ENCODE measurements around the gene ATF7IP.
A peak's percentile ranks its signal among the peaks of the same experiment; 100 is the strongest.
"Not testable (repeated sequence)": the region's sequence is repeated elsewhere in the genome, so short reads cannot be mapped to it uniquely, and the experiment has no call there.

The ATF7IP gene, protein sequence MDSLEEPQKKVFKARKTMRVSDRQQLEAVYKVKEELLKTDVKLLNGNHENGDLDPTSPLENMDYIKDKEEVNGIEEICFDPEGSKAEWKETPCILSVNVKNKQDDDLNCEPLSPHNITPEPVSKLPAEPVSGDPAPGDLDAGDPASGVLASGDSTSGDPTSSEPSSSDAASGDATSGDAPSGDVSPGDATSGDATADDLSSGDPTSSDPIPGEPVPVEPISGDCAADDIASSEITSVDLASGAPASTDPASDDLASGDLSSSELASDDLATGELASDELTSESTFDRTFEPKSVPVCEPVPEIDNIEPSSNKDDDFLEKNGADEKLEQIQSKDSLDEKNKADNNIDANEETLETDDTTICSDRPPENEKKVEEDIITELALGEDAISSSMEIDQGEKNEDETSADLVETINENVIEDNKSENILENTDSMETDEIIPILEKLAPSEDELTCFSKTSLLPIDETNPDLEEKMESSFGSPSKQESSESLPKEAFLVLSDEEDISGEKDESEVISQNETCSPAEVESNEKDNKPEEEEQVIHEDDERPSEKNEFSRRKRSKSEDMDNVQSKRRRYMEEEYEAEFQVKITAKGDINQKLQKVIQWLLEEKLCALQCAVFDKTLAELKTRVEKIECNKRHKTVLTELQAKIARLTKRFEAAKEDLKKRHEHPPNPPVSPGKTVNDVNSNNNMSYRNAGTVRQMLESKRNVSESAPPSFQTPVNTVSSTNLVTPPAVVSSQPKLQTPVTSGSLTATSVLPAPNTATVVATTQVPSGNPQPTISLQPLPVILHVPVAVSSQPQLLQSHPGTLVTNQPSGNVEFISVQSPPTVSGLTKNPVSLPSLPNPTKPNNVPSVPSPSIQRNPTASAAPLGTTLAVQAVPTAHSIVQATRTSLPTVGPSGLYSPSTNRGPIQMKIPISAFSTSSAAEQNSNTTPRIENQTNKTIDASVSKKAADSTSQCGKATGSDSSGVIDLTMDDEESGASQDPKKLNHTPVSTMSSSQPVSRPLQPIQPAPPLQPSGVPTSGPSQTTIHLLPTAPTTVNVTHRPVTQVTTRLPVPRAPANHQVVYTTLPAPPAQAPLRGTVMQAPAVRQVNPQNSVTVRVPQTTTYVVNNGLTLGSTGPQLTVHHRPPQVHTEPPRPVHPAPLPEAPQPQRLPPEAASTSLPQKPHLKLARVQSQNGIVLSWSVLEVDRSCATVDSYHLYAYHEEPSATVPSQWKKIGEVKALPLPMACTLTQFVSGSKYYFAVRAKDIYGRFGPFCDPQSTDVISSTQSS

DNA sequence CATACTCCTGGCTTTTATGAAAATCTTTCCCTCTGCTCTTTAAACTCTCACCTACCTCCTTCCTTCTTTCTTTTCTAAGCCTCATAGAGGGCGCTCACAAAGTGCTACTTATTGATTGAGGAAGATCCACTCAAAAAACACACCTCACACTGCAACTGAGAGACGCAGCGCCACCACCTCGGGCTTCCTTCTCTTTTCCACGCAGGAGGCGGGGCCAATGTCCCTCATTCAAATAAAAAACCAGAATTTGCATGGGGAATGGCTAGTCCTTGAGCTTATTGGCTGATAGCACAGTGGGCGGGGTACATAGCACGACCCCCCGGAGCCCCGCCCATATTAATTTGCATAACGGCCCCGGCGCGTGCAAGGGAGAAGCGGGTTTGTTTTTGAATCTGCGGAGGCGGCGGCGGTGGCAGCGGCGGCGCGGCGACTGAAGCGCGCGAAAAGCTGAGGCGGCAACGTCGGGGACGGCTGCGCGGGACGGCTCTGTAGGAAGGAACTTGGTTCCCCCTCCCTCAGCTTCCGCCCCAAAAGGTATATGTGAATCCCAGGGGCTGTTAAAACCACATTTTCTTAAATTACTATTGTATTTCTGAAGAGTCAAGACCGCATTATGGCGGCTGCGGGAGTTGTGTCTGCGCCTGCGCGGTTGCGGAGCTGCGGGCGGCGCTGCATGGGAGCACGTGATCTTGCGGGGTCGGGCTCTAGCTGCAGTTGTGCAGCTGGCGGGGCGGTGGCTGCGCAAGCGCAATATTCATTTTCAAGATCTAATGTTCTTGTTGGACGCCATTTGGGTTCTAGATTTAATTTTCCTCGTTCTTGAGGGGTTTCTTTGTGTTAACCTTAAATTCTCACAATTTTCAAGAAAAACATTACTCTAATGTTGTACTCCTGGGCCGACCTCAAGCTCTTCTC is at the start of gene ATF7IP:
Gene ATF7IP (plus strand): TSS at position 389 of the 915 bp plus-strand sequence. CDS start 58,234 bp downstream, outside the sequence.
- DNase-seq (ENCODE audit: insufficient read length, low spot score), result no peak
- TF ChIP-seq, protein P1, sequence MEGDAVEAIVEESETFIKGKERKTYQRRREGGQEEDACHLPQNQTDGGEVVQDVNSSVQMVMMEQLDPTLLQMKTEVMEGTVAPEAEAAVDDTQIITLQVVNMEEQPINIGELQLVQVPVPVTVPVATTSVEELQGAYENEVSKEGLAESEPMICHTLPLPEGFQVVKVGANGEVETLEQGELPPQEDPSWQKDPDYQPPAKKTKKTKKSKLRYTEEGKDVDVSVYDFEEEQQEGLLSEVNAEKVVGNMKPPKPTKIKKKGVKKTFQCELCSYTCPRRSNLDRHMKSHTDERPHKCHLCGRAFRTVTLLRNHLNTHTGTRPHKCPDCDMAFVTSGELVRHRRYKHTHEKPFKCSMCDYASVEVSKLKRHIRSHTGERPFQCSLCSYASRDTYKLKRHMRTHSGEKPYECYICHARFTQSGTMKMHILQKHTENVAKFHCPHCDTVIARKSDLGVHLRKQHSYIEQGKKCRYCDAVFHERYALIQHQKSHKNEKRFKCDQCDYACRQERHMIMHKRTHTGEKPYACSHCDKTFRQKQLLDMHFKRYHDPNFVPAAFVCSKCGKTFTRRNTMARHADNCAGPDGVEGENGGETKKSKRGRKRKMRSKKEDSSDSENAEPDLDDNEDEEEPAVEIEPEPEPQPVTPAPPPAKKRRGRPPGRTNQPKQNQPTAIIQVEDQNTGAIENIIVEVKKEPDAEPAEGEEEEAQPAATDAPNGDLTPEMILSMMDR (IDR thresholded peaks at IDR 0.05; ENCODE audit: insufficient read depth, missing control alignments), result peak; percentile 28
- no peak for FAIRE-seq

DNA sequence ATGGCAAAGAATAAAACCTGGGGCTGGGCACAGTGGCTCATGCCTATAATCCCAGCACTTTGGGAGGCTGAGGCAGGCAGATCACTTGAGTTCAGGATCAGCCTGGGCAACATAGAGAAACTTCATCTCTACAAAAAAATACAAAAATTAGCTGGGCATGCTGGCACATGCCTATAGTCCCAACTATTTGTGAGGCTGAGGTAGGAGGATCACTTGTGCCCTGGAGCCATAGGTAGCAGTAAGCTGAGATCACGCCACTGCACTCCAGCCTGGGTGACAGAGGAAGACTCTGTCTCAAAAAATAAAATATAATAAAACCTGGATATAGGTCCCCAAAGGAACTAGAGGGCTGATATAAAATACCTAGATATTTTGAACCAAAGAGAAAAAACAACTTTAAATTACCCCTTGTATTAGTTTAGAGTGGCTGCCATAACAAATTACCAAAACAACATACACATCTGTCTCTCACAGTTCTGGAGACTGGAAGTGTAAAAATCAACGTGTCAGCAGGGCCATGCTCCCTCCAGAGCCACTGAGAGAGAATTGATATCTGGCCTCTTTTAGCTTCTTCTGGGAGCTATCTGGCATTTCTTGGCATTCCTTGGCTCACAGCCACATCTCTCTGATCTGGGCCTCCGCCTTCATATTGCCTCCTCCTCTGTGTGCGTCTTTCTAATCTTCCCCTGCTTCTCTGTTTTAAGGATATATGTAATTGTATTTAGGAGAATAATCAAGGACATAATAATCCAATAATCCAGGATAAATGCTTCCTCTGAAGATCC is 47.9 kb upstream of the ATF7IP start:
- TF ChIP-seq, protein P1 (IDR thresholded peaks at IDR 0.05; ENCODE audit: insufficient read depth, missing control alignments), result no peak
- FAIRE-seq (no peak), DNase-seq (ENCODE audit: insufficient read length, low spot score) (no peak)

DNA sequence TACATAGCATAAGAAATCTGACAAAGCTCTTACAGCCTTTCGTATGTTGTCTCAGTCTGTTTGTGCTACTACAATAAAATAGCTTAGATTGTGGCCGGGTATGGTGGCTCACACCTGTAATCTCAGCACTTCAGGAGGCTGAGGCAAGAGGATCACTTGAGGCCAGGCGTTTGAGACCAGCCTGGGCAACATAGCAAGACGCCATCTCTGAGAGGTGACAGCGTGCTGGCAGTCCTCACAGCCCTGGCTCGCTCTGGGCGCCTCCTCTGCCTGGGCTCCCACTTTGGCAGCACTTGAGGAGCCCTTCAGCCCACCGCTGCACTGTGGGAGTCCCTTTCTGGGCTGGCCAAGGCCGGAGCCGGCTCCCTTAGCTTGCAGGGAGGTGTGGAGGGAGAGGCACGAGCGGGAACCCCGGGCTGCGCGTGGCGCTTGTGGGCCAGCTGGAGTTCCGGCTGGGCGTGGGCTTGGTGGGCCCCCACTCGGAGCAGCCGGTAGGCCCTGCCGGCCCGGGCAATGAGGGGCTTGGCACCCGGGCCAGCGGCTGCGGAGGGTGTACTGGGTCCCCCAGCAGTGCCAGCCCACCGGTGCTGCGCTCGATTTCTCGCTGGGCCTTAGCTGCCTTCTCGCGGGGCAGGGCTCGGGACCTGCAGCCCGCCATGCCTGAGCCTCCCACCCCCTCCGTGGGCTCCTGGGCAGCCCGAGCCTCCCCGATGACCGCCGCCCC is 45.6 kb upstream of the ATF7IP start:
- not testable (repeated sequence) for DNase-seq (ENCODE audit: insufficient read length, low spot score); FAIRE-seq

DNA sequence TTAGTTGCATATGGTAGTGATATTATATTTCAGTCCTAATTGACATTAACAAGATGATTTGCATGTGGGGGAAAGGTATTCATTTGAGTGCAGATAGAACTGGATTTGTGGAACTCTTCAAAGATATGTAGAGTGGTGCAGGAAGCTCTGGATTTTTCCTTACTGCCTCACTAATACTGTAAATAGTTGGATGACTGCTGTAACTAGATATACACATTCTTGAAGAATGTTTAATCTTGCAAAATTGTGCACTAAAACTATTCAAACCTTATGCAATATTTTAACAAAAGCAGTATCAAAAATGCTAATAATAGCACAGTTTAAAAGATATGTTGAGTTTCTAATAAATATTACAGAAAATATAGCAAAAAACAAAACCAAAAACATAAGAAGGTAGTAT is 43.1 kb upstream of the ATF7IP start:
- FAIRE-seq (no peak), DNase-seq (ENCODE audit: insufficient read length, low spot score) (no peak)
- TF ChIP-seq, protein P1 (IDR thresholded peaks at IDR 0.05; ENCODE audit: insufficient read depth, missing control alignments), result no peak

DNA sequence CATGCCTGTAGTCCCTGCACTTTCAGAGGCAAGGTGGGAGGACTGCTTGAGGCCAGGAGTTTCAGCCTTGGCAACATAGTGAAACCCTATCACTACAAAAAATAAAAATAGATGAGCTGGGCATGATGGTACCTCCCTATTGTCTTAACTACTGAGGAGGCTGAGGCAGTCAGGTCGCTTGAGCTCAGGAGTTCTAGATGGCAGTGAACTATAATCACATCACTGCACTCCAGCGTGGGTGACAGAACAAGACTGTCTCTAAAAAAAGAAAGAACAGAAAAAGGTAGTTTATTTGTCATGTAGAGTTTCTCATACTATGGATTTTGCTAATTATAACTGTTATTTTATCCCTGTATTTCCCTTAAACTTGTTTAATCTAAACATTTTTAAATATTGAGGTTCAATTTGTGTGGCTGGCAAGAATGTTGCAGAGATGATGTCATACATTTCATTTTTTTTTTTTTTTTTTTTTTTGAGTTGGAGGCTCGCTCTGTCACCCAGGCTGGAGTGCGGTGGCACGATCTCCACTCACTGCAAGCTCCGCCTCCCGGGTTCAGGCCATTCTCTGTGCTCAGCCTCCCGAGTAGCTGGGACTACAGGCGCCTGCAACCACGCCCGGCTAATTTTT is 39.7 kb upstream of the ATF7IP start:
- FAIRE-seq (no peak), DNase-seq (ENCODE audit: insufficient read length, low spot score) (no peak)

More for the DNA sequence above, 39.7 kb upstream of the ATF7IP start:
- TF ChIP-seq, protein P1 (IDR thresholded peaks at IDR 0.05; ENCODE audit: insufficient read depth, missing control alignments), result no peak

Measured in D721Med (cell line).